Measurements from ENCODE around the gene CAV2.

The CAV2 gene

DNA sequence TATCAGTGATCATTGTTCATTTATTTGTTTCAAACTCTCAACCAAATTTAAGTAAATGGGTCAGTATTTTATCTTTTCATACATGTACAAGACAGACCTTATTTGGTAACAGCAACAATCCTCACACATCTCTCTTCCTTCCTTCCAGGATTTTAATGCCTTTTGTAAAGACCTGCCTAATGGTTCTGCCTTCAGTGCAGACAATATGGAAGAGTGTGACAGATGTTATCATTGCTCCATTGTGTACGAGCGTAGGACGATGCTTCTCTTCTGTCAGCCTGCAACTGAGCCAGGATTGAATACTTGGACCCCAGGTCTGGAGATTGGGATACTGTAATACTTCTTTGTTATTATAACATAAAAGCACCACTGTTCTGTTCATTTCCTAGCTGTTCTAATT is 6.3 kb downstream of the CAV2 start:
- no peak overlapping the region for H3K9ac ChIP-seq (ENCODE audit: low read depth in 1 of 2, low read length in 2 of 2)
- H3K27ac ChIP-seq (ENCODE audit: low read depth in 2 of 2, low read length in 2 of 2): no peak overlapping the region
- no peaks in the 10 kb centered on the region for H3K36me3 ChIP-seq (ENCODE audit: control insufficient read depth in 2 of 2, insufficient read depth in 2 of 2, low read length in 2 of 2)
- H3K9me3 ChIP-seq (ENCODE audit: control insufficient read depth in 2 of 2, low read length in 2 of 2): no peaks in the 10 kb centered on the region
- peaks cover 0 to under 1% of the 10 kb centered on the region in 2 donors for H3K4me1 ChIP-seq (ENCODE audit: control insufficient read depth in 2 of 2, insufficient read depth in 2 of 2, low read length in 2 of 2)
- H3K27me3 ChIP-seq (ENCODE audit: control insufficient read depth in 2 of 2, insufficient read depth in 2 of 2, low read length in 2 of 2): no peaks in the 10 kb centered on the region
- H3K4me3 ChIP-seq (ENCODE audit: low read length in 2 of 2): no peak overlapping the region

DNA sequence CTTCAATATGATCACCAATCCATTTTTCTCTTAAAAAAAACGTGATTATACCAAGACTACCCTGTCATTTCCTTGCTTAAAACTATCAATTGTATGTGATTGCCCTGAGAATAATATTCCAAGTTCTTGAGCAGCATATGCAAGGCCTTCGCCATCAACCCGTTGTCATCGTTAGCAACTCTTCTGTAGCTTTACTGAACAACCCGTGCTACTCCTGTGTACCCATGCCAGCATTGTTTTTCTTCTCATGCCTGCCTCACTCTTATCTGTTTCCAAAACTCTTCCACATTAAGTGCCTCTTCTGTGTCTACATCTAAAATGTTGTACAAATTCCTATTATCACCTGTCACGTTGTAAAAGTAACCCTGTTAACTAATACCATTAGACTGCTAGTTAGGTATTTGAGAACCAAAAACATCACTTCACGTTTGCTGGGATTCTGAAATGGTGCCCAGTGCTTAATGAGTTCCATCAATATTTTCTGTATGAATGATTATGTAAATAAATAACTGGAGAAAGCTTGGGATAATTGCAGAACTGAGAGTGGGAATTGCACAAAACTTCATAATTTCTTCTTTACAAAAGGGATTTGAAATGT is 10.5 kb downstream of the CAV2 start:
- H3K9ac ChIP-seq (ENCODE audit: low read depth in 1 of 2, low read length in 2 of 2): no peak overlapping the region
- H3K27ac ChIP-seq (ENCODE audit: low read depth in 2 of 2, low read length in 2 of 2): no peak overlapping the region

GRCh38 chr7:116510795-116511194 is 11.3 kb downstream of the CAV2 start:
- Histone ChIP-seq H3K4me3 (ENCODE audit: low read length in 2 of 2) (no peak overlapping the region), H3K27me3 (ENCODE audit: control insufficient read depth in 2 of 2, insufficient read depth in 2 of 2, low read length in 2 of 2) (peaks cover 0 to 8% of the 10 kb centered on the region in 2 donors), H3K4me1 (ENCODE audit: control insufficient read depth in 2 of 2, insufficient read depth in 2 of 2, low read length in 2 of 2) (peaks cover 0 to 8% of the 10 kb centered on the region in 2 donors), H3K9me3 (ENCODE audit: control insufficient read depth in 2 of 2, low read length in 2 of 2) (no peaks in the 10 kb centered on the region), H3K27ac (ENCODE audit: low read depth in 2 of 2, low read length in 2 of 2) (no peak overlapping the region), H3K36me3 (ENCODE audit: control insufficient read depth in 2 of 2, insufficient read depth in 2 of 2, low read length in 2 of 2) (no peaks in the 10 kb centered on the region), H3K9ac (ENCODE audit: low read depth in 1 of 2, low read length in 2 of 2) (no peak overlapping the region)

More for the DNA sequence above, 10.5 kb downstream of the CAV2 start:
- Histone ChIP-seq H3K36me3 (ENCODE audit: control insufficient read depth in 2 of 2, insufficient read depth in 2 of 2, low read length in 2 of 2) (no peaks in the 10 kb centered on the region), H3K9me3 (ENCODE audit: control insufficient read depth in 2 of 2, low read length in 2 of 2) (no peaks in the 10 kb centered on the region), H3K27me3 (ENCODE audit: control insufficient read depth in 2 of 2, insufficient read depth in 2 of 2, low read length in 2 of 2) (peaks cover 0 to 5% of the 10 kb centered on the region in 2 donors), H3K4me3 (ENCODE audit: low read length in 2 of 2) (no peak overlapping the region), H3K4me1 (ENCODE audit: control insufficient read depth in 2 of 2, insufficient read depth in 2 of 2, low read length in 2 of 2) (peaks cover 0 to 8% of the 10 kb centered on the region in 2 donors)

- Histone ChIP-seq H3K27ac (ENCODE audit: low read depth in 2 of 2, low read length in 2 of 2) (peak overlapping the region; percentile 64 to 78), H3K36me3 (ENCODE audit: control insufficient read depth in 2 of 2, insufficient read depth in 2 of 2, low read length in 2 of 2) (no peaks in the 10 kb centered on the region), H3K9ac (ENCODE audit: low read depth in 1 of 2, low read length in 2 of 2) (peak overlapping the region; percentile 20 to 62), H3K27me3 (ENCODE audit: control insufficient read depth in 2 of 2, insufficient read depth in 2 of 2, low read length in 2 of 2) (peaks cover 0 to 8% of the 10 kb centered on the region in 2 donors), H3K4me3 (ENCODE audit: low read length in 2 of 2) (peak overlapping the region; percentile 74 to 78), H3K4me1 (ENCODE audit: control insufficient read depth in 2 of 2, insufficient read depth in 2 of 2, low read length in 2 of 2) (peaks cover 0 to 8% of the 10 kb centered on the region in 2 donors), H3K9me3 (ENCODE audit: control insufficient read depth in 2 of 2, low read length in 2 of 2) (no peaks in the 10 kb centered on the region)
Measured at GRCh38 chr7:116511552-116512519, 12.3 kb downstream of the CAV2 start.

- Histone ChIP-seq H3K27ac (ENCODE audit: low read depth in 2 of 2, low read length in 2 of 2) (peak overlapping the region; percentile 64 to 78), H3K4me1 (ENCODE audit: control insufficient read depth in 2 of 2, insufficient read depth in 2 of 2, low read length in 2 of 2) (peaks cover 0 to 8% of the 10 kb centered on the region in 2 donors), H3K9ac (ENCODE audit: low read depth in 1 of 2, low read length in 2 of 2) (peak overlapping the region in 1 of 2 donors; percentile 62), H3K36me3 (ENCODE audit: control insufficient read depth in 2 of 2, insufficient read depth in 2 of 2, low read length in 2 of 2) (no peaks in the 10 kb centered on the region), H3K9me3 (ENCODE audit: control insufficient read depth in 2 of 2, low read length in 2 of 2) (no peaks in the 10 kb centered on the region), H3K27me3 (ENCODE audit: control insufficient read depth in 2 of 2, insufficient read depth in 2 of 2, low read length in 2 of 2) (peaks cover 0 to 8% of the 10 kb centered on the region in 2 donors), H3K4me3 (ENCODE audit: low read length in 2 of 2) (peak overlapping the region; percentile 74 to 78)
Measured at GRCh38 chr7:116512520-116513188, 13.1 kb downstream of the CAV2 start.

GRCh38 chr7:116515584-116515983 is 16.0 kb downstream of the CAV2 start:
- no peaks in the 10 kb centered on the region for H3K9me3 ChIP-seq (ENCODE audit: control insufficient read depth in 2 of 2, low read length in 2 of 2)
- no peak overlapping the region for H3K4me3 ChIP-seq (ENCODE audit: low read length in 2 of 2)
- peaks cover 0 to 8% of the 10 kb centered on the region in 2 donors for H3K27me3 ChIP-seq (ENCODE audit: control insufficient read depth in 2 of 2, insufficient read depth in 2 of 2, low read length in 2 of 2)
- peaks cover 0 to 8% of the 10 kb centered on the region in 2 donors for H3K4me1 ChIP-seq (ENCODE audit: control insufficient read depth in 2 of 2, insufficient read depth in 2 of 2, low read length in 2 of 2)
- H3K27ac ChIP-seq (ENCODE audit: low read depth in 2 of 2, low read length in 2 of 2): no peak overlapping the region
- no peak overlapping the region for H3K9ac ChIP-seq (ENCODE audit: low read depth in 1 of 2, low read length in 2 of 2)
- H3K36me3 ChIP-seq (ENCODE audit: control insufficient read depth in 2 of 2, insufficient read depth in 2 of 2, low read length in 2 of 2): no peaks in the 10 kb centered on the region

- Histone ChIP-seq H3K9ac (ENCODE audit: low read depth in 1 of 2, low read length in 2 of 2) (no peak overlapping the region), H3K4me1 (ENCODE audit: control insufficient read depth in 2 of 2, insufficient read depth in 2 of 2, low read length in 2 of 2) (peaks cover 0 to 8% of the 10 kb centered on the region in 2 donors), H3K27ac (ENCODE audit: low read depth in 2 of 2, low read length in 2 of 2) (no peak overlapping the region), H3K36me3 (ENCODE audit: control insufficient read depth in 2 of 2, insufficient read depth in 2 of 2, low read length in 2 of 2) (no peaks in the 10 kb centered on the region), H3K4me3 (ENCODE audit: low read length in 2 of 2) (no peak overlapping the region), H3K9me3 (ENCODE audit: control insufficient read depth in 2 of 2, low read length in 2 of 2) (no peaks in the 10 kb centered on the region), H3K27me3 (ENCODE audit: control insufficient read depth in 2 of 2, insufficient read depth in 2 of 2, low read length in 2 of 2) (peaks cover 0 to 8% of the 10 kb centered on the region in 2 donors)
Measured at GRCh38 chr7:116516324-116516723, 16.8 kb downstream of the CAV2 start.

DNA sequence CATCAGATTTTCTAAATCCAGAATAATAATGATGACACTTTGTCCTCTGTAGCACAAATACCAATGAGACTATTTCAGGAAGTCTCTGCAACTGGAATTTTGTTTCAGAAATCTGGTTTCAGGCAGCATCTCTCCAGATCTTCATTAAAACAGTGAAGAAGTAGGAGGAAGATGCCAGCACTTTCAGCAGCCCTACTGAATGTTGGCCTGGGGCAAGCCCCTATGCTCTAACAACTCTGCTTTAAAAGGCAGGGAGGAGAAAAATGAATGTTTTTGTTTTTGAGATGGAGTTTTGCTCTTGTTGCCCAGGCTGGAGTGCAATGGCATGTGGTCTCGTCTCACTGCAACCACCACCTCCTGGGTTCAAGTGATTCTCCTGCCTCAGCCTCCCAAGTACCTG is 18.1 kb downstream of the CAV2 start:
- Histone ChIP-seq H3K9ac (ENCODE audit: low read depth in 1 of 2, low read length in 2 of 2) (no peak overlapping the region), H3K27ac (ENCODE audit: low read depth in 2 of 2, low read length in 2 of 2) (no peak overlapping the region), H3K27me3 (ENCODE audit: control insufficient read depth in 2 of 2, insufficient read depth in 2 of 2, low read length in 2 of 2) (peaks cover under 1 to 8% of the 10 kb centered on the region in 2 donors), H3K4me1 (ENCODE audit: control insufficient read depth in 2 of 2, insufficient read depth in 2 of 2, low read length in 2 of 2) (peaks cover 0 to 3% of the 10 kb centered on the region in 2 donors), H3K36me3 (ENCODE audit: control insufficient read depth in 2 of 2, insufficient read depth in 2 of 2, low read length in 2 of 2) (no peaks in the 10 kb centered on the region), H3K9me3 (ENCODE audit: control insufficient read depth in 2 of 2, low read length in 2 of 2) (no peaks in the 10 kb centered on the region), H3K4me3 (ENCODE audit: low read length in 2 of 2) (no peak overlapping the region)

DNA sequence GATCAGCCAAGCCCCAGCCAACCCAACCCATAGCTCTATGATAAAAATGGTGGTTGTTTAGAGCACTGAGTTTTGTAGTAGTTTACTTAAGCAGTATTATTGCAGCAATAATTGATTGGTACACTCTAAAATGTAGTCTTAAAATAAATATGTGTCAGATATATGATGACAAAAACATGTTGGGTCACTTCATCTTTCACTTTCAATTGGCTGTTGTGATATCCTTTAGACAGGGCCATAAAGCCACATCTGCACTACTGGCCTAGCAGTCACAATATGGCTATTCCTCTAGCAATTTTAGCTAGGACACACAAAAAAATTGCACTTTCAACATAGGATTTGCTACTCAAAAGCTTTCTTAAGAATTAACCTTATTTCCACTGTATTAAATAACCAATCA is 19.4 kb downstream of the CAV2 start:
- no peaks in the 10 kb centered on the region for H3K36me3 ChIP-seq (ENCODE audit: control insufficient read depth in 2 of 2, insufficient read depth in 2 of 2, low read length in 2 of 2)
- H3K27ac ChIP-seq (ENCODE audit: low read depth in 2 of 2, low read length in 2 of 2): no peak overlapping the region
- H3K9ac ChIP-seq (ENCODE audit: low read depth in 1 of 2, low read length in 2 of 2): no peak overlapping the region
- H3K4me1 ChIP-seq (ENCODE audit: control insufficient read depth in 2 of 2, insufficient read depth in 2 of 2, low read length in 2 of 2): no peaks in the 10 kb centered on the region
- H3K27me3 ChIP-seq (ENCODE audit: control insufficient read depth in 2 of 2, insufficient read depth in 2 of 2, low read length in 2 of 2): peaks cover 2 to 8% of the 10 kb centered on the region in 2 donors
- no peak overlapping the region for H3K4me3 ChIP-seq (ENCODE audit: low read length in 2 of 2)
- no peaks in the 10 kb centered on the region for H3K9me3 ChIP-seq (ENCODE audit: control insufficient read depth in 2 of 2, low read length in 2 of 2)
